ENCODE data around the gene FAM222B. TPM values are rescaled to one million over a fixed set of nuclear protein-coding genes. Genes with fewer than 3 reads are reported as not detected.
A peak's percentile ranks its signal among the peaks of the same experiment; 100 is the strongest.
"Not testable (repeated sequence)": the region's sequence is repeated elsewhere in the genome, so short reads cannot be mapped to it uniquely, and the experiment has no call there.

FAM222B gene
- total RNA-seq, 1 donor from 2014 or later: 16.8 TPM

DNA sequence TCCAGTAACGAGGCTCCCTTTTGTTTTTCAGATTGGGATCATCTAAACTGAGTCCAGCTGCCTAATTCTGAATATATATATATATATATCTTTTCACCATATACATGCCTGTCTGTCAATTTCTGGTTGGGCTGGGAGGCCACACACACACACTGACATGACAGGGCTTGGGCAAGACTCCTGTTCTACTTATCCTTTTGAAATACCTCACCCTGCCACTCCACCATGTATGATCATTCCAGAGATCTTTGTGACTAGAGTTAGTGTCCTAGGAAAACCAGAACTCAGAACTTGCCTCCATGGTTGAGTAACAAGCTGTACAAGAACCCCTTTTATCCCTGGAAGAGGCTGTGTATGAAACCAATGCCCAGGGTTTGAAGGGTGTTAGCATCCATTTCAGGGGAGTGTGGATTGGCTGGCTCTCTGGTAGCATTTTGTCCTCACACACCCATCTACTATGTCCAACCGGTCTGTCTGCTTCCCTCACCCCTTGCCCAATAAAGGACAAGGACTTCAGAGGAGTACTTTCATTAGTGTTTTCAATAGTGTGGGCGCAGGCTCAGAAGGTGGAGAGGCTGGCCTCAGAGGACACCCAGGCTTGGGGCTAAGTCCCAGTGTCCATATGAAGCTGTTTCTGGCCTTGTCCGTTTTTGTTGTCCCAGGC lies 118.6 kb downstream of the FAM222B start:
- DNase-seq; ATAC-seq; intact Hi-C loops (cut with micrococcal nuclease): not testable (repeated sequence)

DNA sequence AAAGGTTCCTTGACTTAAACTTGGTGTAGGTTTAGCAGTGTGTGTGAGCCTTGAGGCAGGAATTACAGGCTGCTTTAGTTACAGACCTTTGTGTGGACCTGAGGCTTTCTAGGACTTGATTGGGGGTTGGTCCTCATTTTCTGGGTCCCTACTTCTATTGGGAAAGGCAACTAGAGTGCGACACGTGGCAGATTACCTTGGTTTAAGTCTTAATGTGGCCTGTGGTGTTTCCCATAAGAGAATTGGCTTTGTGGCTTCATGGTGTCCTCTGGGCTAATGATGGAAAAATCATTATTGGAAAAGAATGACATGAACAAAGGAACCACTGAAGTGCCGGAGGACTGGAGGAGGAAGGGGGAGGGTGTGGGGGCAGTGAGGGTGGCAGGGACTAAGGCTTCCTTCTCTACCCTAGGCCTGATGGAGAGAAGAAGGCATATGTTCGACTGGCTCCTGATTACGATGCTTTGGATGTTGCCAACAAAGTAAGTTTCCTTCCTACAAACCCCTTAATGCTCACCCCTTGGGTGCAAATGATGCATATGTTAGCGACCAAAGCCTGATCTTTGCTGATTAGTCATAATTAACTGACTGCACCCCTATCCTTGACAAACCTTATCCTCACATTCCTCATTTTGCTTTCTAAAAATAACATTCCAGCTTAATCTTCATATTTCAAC lies 119.3 kb downstream of the FAM222B start:
- intact Hi-C loops (cut with micrococcal nuclease): no loop called here
- ATAC-seq: no peak
- DNase-seq: no peak

GRCh38 chr17:28722417-28723158 lies 120.0 kb downstream of the FAM222B start:
- intact Hi-C loops (cut with micrococcal nuclease): no loop called here
- ATAC-seq (no peak), DNase-seq (no peak)

DNA sequence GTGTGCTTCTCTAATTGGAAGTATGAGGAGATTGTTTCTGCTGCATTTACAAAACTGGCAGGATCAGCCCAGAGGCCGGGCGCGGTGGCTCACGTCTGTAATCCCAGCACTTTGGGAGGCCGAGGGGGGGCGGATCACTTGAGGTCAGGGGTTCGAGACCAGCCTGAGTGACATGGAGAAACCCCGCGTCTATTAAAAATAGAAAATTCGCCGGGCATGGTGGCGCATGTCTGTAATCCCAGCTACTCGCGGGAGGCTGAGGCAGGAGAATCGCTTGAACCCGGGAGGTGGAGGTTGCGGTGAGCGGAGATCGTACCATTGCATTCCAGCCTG lies 121.6 kb downstream of the FAM222B start:
- ATAC-seq; intact Hi-C loops (cut with micrococcal nuclease): not testable (repeated sequence)
- DNase-seq: peak; percentile 19

DNA sequence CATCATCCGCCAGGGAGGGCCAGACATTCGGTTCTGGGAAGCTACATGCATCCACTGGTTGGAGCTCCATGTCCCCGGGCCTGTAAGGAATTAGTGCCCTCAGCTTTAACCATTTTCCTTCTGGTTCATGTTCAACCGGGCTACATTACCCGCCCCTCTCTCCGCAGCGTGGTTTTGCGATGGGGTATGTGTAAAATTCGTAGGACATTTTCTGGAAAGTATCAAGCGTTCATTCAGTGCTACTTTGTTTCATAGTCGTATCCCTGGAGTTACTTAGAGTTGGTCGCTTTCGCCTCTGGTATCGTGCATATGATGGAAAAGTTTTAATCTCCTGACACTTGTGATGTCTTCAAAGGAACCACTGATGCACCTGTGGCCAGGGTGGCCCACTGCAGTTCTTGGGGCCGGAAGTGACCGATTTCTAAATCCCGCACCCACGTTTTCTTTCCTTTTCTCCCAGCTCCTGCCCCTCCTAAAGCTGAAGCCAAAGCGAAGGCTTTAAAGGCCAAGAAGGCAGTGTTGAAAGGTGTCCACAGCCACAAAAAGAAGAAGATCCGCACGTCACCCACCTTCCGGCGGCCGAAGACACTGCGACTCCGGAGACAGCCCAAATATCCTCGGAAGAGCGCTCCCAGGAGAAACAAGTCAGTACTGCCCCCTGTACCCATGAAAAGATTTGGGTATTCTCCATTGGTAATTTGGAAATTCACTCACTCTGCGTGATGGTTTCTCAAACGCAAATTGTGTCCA lies 122.2 kb downstream of the FAM222B start:
- intact Hi-C loops (cut with micrococcal nuclease): no loop called here
- ATAC-seq (no peak), DNase-seq (no peak)

DNA sequence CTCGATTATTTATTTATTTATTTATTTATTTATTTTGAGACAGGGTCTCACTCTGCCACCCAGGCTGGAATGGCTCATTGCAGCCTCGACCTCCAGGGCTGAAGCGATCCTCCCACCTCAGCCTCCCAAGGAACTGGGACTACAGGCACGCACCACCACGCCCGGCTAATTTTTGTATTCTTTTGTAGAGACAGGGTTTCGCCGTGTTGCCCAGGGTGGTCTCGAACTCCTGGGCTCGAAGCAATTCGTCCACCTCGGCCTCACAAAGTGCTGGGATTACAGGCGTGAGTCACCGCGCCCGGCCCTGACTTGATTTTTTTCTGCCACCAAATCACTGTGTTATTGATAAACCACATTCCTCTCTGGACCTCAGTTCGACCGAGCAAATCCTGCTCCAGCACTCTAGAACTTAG lies 123.6 kb downstream of the FAM222B start:
- ATAC-seq: no peak
- intact Hi-C loops (cut with micrococcal nuclease): no loop called here

GRCh38 chr17:28718333-28719020 lies 124.1 kb downstream of the FAM222B start:
- intact Hi-C loops (cut with micrococcal nuclease): no loop called here
- ATAC-seq (no peak), DNase-seq (no peak)

More for the DNA sequence above, 123.6 kb downstream of the FAM222B start:
- DNase-seq: no peak

DNA sequence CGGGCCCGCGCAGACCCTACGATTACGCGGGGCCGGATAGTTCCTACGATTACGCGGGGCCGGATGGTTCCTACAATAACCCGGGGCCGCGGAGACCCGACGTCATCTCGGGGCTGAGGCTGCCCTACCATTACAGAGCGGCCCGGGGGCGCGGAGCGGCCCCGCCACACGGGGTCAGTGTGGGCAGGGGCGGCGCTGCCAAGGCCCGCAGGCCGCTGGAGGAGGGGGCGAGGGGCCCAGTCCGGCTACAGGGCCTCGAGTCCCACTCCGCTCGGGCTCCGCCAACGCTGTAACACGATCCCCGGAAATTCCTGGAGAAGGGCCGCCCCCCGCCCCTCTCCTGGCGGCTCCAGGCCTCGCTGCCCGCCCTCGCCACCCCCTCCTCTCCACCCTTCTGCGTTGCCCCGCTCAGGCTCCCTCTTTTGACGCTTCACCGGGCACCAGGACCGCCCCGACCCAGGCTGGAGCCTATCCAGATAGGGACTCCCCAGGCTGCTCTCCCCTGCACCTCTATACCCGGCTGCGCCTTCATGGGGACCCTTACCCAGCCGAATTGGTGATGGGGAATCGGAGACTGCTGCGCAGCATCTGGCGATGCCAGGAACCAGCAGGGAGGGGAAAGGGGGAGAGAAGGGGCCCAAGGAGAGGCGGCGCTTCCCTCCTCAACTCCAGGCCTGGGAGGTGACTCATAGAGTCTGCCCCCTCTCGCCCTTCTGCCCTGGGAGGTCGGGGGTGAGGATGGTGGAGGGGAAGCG lies 124.8 kb downstream of the FAM222B start, which contains the start of gene RAB34:
RAB34 (minus strand) TSS at position 291 of the 755 bp plus-strand sequence. CDS start 602 bp downstream, outside the sequence.
- peak; percentile 34 for ATAC-seq
- intact Hi-C loops (cut with micrococcal nuclease): no loop called here
- peak; percentile 81 for DNase-seq

DNA sequence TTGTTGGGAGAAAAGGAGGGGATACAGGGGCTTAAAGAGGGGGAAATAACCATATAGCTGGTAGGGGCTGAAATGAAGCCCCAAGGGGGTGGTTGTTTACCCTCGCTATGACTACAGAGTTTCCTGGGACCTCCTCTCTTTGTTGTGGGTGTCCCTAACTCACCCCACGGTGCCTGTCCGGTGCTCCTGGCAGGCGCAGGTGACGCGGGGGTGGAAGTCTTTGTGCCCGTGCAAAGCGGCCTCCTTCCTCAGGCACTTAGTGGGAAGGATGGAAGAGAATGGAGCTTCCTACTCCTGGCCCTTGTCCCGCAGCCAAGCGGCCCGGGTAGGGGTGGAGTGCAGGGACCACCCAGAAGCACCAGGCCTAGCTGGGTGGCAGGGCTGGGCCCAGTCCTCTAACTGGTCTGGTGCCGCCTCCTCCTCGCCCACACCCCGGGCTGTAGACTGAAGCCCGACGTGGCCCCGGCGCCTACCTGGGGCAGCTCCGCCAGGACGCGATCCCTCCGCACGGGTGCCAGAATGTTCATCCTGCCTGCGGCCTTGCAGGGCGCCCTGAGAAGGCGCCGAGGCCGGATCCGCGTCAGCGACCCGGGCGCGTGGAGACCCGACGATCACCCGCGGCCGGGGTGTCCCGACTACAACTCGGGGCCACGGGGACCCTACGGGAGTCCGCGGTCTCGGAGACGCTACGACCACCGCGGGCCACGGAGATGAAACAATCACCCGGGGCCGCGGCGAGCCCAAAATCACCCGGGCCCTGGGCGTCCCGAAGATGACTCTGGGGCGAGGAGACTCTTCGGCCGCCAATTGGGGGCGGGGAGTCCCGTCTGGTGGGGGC lies 125.6 kb downstream of the FAM222B start:
- intact Hi-C loops (cut with micrococcal nuclease): no loop called here
- peak; percentile 55 for DNase-seq
- ATAC-seq: no peak

- intact Hi-C loops (cut with micrococcal nuclease): no loop called here
- no peak for DNase-seq
These were observed 127.4 kb downstream of the FAM222B start for GRCh38 chr17:28715217-28715616.

DNA sequence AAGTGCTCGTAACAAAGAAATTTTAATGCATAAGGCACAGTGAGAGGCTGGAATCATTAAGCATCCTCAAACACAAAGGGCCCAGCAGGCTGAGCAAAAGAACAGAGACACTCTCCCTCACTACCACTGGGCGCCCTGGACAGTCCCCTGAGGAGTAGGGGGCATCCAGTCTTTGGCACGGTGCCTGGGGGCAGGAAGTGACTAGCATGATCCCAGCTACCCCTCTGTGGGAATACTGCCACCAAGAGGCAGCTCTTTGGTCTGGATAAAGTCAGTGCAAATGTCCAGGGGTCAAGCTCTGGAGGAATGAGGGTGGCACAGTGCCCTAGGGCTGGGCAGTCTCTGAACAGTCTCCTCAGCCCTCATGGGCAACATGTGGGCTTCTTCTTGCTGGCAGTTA lies 128.3 kb downstream of the FAM222B start:
- intact Hi-C loops (cut with micrococcal nuclease): no loop called here
- DNase-seq (no peak), ATAC-seq (no peak)

More at GRCh38 chr17:28715217-28715616, 127.4 kb downstream of the FAM222B start:
- no peak for ATAC-seq

DNA sequence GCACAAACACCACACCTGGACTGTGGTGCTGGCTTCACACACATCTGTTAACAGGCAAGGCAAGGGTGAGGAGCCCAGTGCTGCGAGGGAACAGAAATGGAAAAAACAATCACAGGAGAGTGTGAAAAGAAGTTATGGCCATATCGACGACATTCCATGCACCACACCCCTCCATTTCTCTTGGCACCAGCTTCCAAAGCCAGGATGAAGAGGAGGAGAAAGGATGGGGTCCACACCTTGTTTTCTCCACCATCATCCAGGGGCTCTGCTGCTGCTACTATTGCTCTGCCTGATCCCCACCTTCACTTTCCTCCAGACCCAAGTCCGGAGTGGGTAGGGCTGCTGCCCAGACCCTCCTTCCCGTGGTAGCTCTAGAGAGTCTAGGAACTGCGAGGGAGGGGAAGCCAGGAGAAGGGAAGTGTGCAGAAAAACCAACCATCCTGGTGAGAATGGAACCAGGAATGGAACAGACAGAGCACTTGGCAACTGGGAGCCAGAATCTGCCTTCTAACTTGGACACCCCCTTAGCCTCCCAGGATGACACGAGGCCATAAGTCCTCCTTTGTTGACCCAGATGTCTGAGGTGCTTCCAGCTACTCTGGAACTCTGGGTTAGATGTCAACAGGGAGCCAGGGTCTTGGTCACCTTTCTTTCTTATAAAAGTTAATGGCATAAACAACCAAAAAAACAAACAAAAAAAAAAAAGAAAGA lies 129.7 kb downstream of the FAM222B start:
- ATAC-seq (no peak), DNase-seq (no peak)
- intact Hi-C loops (cut with micrococcal nuclease): no loop called here

DNA sequence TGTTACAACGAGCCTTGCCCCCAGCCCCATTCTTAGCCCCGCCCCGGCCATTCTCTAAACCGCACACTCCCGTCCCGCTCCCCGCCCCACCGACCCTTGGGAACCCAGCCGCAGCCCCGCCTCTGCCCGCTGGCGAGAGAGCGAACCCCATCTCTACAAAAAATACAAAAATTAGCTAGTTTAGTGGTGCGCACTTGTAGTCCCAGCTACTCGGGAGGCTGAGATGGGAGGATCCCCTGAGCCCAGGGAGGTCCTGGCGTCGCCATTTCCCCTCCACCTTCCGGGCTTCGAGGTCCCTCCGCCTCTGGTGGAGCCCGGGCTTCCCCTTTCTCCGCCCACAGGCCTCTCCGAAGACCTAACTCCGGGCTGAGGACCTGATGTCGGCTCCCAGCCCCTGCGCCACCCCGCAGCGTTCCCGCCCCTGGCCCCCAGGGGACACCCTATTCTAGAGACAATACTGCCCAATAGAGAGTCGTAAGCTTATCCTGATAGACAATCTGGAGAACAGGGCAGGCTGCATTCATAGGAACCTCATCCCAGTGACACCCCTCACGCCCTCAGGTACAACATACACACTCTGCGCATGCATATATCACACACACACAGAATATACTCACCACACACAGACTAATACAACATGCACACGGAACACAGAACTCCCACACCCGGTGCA lies 130.4 kb downstream of the FAM222B start:
- DNase-seq (peak; percentile 74), ATAC-seq (peak; percentile 21)
- intact Hi-C loops (cut with micrococcal nuclease): no loop called here

- DNase-seq: no peak
- peak; percentile 22 for ATAC-seq
- intact Hi-C loops (cut with micrococcal nuclease): no loop called here
These were observed 130.9 kb downstream of the FAM222B start, which contains the start of gene PROCA1 for GRCh38 chr17:28711723-28712031. PROCA1 (minus strand) TSS chr17:28711888; CDS start chr17:28711660, 228 bp downstream.

- DNase-seq (peak; percentile 94), ATAC-seq (peak; percentile 95)
- intact Hi-C loops (cut with micrococcal nuclease): no loop called here
These were observed 131.5 kb downstream of the FAM222B start for GRCh38 chr17:28710861-28711722.

All from left ventricle myocardium superior (tissue), 1 donor.